Measurements from ENCODE around the gene TFDP2. TPM values are rescaled to one million over a fixed set of nuclear protein-coding genes. Genes with fewer than 3 reads are reported as not detected.

The TFDP2 gene
- total and polyA plus RNA-seq, 9 of the 15 experiments (the other 6 are each of a cell fraction or from before 2014, with no cell fraction given) = 95.6 to 179 (median 126) TPM

DNA sequence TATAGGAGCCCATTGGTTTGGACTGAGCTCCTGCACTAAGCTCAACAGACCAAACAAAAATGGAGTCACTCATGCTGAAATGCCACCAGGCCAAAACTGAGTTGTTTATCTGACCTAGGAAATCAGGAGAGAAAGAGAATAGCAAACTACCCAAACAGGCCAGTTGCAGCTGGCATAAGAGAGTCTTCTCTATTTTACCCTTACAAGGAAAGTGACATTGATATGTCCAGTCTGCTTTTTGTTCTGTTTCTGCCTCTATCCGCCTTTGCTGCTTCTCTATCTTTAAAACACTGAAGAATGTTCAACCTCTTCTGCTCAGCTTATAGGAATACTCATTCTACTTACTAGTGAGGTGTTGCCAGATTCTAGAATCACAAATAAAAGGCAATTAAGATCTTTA, 177.8 kb downstream of the TFDP2 start:
- Histone ChIP-seq H3K9me3 (replicated peaks; ENCODE audit: control insufficient read depth, insufficient read depth, low read depth, low read length) (no peaks in the 10 kb centered on the region), H3K27ac (ENCODE audit: extremely low read depth, low read depth, low read length) (no peak overlapping the region), H3K36me3 (ENCODE audit: control insufficient read depth, insufficient read depth, low read length) (peaks cover 64% of the 10 kb centered on the region), H3K79me2 (ENCODE audit: control insufficient read depth, insufficient read depth, low read length) (no peaks in the 10 kb centered on the region), H4K20me1 (replicated peaks; ENCODE audit: control insufficient read depth, insufficient read depth, low read length) (no peaks in the 10 kb centered on the region), H3K4me2 (ENCODE audit: insufficient read depth, low read length) (no peak overlapping the region), H3K9me1 (ENCODE audit: control insufficient read depth, insufficient read depth, low read length) (no peaks in the 10 kb centered on the region), H2AFZ (ENCODE audit: low read depth, low read length) (no peak overlapping the region), H3K9ac (ENCODE audit: insufficient read depth in 1 of 2, low read depth in 2 of 2, low read length in 2 of 2) (no peak overlapping the region), H3K4me3 (no peak overlapping the region), H3K27me3 (ENCODE audit: control insufficient read depth in 2 of 2, insufficient read depth in 2 of 2, low read length in 2 of 2) (no peaks in the 10 kb centered on the region), H3K4me1 (replicated peaks in 1 of 2; ENCODE audit: control insufficient read depth in 2 of 2, insufficient read depth in 2 of 2, low read length in 2 of 2) (no peaks in the 10 kb centered on the region; a peak in 1 of 5 replicates)
- FAIRE-seq = no peak
- POLR2A ChIA-PET = interaction anchor here (0.9 to 1.4 kb wide), 2 partner anchors 36 to 51 kb away, joined by 3 read pairs; no protein-coding TSS in a partner anchor
- CTCF ChIA-PET (ENCODE audit: low intra/inter-chr PET ratio) = no interaction called here
- in situ Hi-C loops (cut with MboI) = no loop called here
- no peak for TF ChIP-seq POLR2H (tag; IDR thresholded peaks at IDR 0.05; ENCODE audit: low read depth)
- 0 out of 2 replicates have a peak, but pooled peaks have one; percentile 15 for TF ChIP-seq PTRF (tag; IDR thresholded peaks at IDR 0.05)
- TF ChIP-seq ZNF592 (IDR thresholded peaks at IDR 0.05) = 0 out of 2 replicates have a peak, but pooled peaks have one; percentile 47
- 91% methylated on average over 1 of the region's 1 CpG for WGBS (ENCODE audit: insufficient coverage, low coverage, missing lambda C conversion rate)
- no peak for DNase-seq (ENCODE audit: extremely low read depth in 1 of 4, low spot score in 3 of 4)
- TSS peak; percentile 33 for BruUV-seq (replicated peaks)
- no peak for ATAC-seq
- intact Hi-C loops (cut with micrococcal nuclease) = no loop called here

Measured in K562 (cell line).